Stimulated activated CD8-positive, alpha-beta memory T cell treated with anti-CD3 and anti-CD28 coated beads, Interleukin-7, amount 100 ng/mL, for 48 hours (primary cell): Measurements from ENCODE around the gene PGA4.
"Not testable (repeated sequence)": the region's sequence is repeated elsewhere in the genome, so short reads cannot be mapped to it uniquely, and the experiment has no call there.

Experiments used
- DNase-seq, 2 donors: peaks; one replicate each; pipeline ENCODE4 v3.0.0-alpha.2; 2020; ENCODE audit warnings: low read depth in 1 of 2; ENCODE audit errors: extremely low read depth in 1 of 2

The PGA4 gene

GRCh38 chr11:61222047-61222446, at the start of gene PGA4:
Gene PGA4 (plus strand): TSS chr11:61222347. CDS start chr11:61222401, 54 bp downstream.
- DNase-seq, result not testable (repeated sequence)

- no peak for DNase-seq
Observed at GRCh38 chr11:61172356-61172755, 49.8 kb upstream of the PGA4 start.

- no peak for DNase-seq
Observed at GRCh38 chr11:61172888-61173287, 49.3 kb upstream of the PGA4 start.

GRCh38 chr11:61173456-61173855, 48.7 kb upstream of the PGA4 start:
- no peak for DNase-seq

GRCh38 chr11:61174273-61174672, 47.9 kb upstream of the PGA4 start:
- DNase-seq, result no peak

GRCh38 chr11:61174949-61175348, 47.2 kb upstream of the PGA4 start:
- no peak for DNase-seq

GRCh38 chr11:61176446-61176845, 45.7 kb upstream of the PGA4 start:
- DNase-seq, result no peak

- not testable (repeated sequence) for DNase-seq
Observed at GRCh38 chr11:61180205-61180604, 41.9 kb upstream of the PGA4 start.

GRCh38 chr11:61181489-61181888, 40.7 kb upstream of the PGA4 start:
- no peak for DNase-seq

- no peak for DNase-seq
Observed at GRCh38 chr11:61183645-61184044, 38.5 kb upstream of the PGA4 start.

GRCh38 chr11:61186504-61186903, 35.6 kb upstream of the PGA4 start:
- DNase-seq, result no peak

- peak; percentile 36 to 70 for DNase-seq
Observed at GRCh38 chr11:61187505-61188130, 34.5 kb upstream of the PGA4 start.

GRCh38 chr11:61189933-61190332, 32.2 kb upstream of the PGA4 start:
- no peak for DNase-seq

GRCh38 chr11:61193596-61193995, 28.6 kb upstream of the PGA4 start:
- no peak for DNase-seq

GRCh38 chr11:61194169-61194671, 27.9 kb upstream of the PGA4 start:
- DNase-seq, result no peak

GRCh38 chr11:61194981-61195695, 27.0 kb upstream of the PGA4 start:
- DNase-seq, result no peak

- no peak for DNase-seq
Observed at GRCh38 chr11:61195719-61196118, 26.4 kb upstream of the PGA4 start.

- no peak for DNase-seq
Observed at GRCh38 chr11:61198361-61198760, 23.8 kb upstream of the PGA4 start.

- no peak for DNase-seq
Observed at GRCh38 chr11:61198948-61199523, 23.1 kb upstream of the PGA4 start.

GRCh38 chr11:61201476-61201875, 20.7 kb upstream of the PGA4 start:
- no peak for DNase-seq

GRCh38 chr11:61202950-61203746, 19.0 kb upstream of the PGA4 start, which contains the start of gene PGA3:
Gene PGA3 (plus strand): TSS chr11:61203515. CDS start chr11:61203565, 50 bp downstream.
- not testable (repeated sequence) for DNase-seq
